Measurements from ENCODE around the gene CDC6.

CDC6 gene

DNA sequence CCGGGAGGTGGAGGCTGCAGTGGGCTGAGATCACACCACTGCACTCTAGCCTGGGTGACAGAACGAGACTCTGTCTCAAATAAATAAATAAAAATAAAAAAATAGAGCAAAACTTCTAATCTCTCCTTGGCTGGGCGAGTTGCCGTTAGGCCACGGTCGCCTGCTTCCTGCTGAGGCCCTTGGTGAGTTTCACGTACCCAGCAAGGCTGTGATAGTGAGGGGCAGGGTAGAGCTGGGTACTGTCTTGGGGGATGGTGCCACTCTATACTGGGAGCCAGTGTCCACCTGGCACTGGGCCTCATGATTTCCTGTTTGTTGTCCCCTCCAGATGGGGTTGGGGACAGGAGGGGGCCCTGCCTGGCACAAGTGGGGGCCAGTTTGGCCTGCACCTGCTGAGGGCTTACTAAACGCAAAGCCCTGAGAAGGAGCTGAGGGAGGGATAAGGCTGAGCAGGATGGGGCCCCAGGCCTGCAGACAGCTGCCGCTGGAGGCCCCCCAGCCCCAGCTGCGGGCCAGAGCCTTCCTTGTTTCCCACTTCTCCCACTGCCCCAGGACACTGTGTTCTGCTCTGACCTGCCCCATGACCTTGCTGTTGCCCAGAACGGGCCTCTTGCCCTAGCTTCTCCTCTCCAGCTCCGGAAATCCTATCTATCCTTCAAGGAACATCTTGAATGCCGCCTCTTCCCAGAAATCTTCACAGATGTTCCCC is 51.4 kb downstream of the CDC6 start:
- H3K4me3 Mint-ChIP-seq = peak overlapping the region; percentile 95
- H3K27me3 Mint-ChIP-seq (ENCODE audit: low read depth, poor library complexity) = peaks cover 3% of the 10 kb centered on the region
- H3K4me1 Mint-ChIP-seq = peaks cover 77% of the 10 kb centered on the region
- no peak for DNase-seq
- TF ChIP-seq, protein P1, sequence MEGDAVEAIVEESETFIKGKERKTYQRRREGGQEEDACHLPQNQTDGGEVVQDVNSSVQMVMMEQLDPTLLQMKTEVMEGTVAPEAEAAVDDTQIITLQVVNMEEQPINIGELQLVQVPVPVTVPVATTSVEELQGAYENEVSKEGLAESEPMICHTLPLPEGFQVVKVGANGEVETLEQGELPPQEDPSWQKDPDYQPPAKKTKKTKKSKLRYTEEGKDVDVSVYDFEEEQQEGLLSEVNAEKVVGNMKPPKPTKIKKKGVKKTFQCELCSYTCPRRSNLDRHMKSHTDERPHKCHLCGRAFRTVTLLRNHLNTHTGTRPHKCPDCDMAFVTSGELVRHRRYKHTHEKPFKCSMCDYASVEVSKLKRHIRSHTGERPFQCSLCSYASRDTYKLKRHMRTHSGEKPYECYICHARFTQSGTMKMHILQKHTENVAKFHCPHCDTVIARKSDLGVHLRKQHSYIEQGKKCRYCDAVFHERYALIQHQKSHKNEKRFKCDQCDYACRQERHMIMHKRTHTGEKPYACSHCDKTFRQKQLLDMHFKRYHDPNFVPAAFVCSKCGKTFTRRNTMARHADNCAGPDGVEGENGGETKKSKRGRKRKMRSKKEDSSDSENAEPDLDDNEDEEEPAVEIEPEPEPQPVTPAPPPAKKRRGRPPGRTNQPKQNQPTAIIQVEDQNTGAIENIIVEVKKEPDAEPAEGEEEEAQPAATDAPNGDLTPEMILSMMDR (IDR thresholded peaks at IDR 0.05) = no peak
- no peaks in the 10 kb centered on the region for H3K36me3 Mint-ChIP-seq (ENCODE audit: low read depth)
- no peaks in the 10 kb centered on the region for H3K9me3 Mint-ChIP-seq
- peak overlapping the region; percentile 84 for H3K27ac Mint-ChIP-seq

DNA sequence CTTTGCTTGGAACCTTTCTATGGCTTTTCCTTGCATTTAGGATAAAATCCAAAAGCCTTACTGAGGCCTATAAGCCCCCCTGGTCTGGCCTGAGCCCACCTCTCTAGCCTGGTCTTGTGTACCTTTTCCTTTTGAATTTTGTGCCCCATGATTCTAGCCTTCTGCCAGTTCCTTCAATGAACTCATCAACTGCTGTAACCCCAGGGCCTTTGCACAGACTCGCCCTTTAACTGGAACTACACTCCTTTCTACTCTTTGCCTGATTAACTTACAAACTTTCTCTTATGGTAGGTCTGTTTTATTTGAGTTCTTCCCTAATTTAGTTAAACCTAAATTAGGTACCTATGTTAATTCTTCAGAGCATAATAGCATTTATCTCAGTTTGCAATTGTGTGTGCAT is 52.6 kb downstream of the CDC6 start:
- TF ChIP-seq, protein P1 (IDR thresholded peaks at IDR 0.05) = no peak
- no peaks in the 10 kb centered on the region for H3K9me3 Mint-ChIP-seq
- H3K27ac Mint-ChIP-seq = peak overlapping the region; percentile 25
- H3K4me3 Mint-ChIP-seq = peak overlapping the region; percentile 95
- no peaks in the 10 kb centered on the region for H3K36me3 Mint-ChIP-seq (ENCODE audit: low read depth)
- H3K4me1 Mint-ChIP-seq = peaks cover 73% of the 10 kb centered on the region
- peaks cover 3% of the 10 kb centered on the region for H3K27me3 Mint-ChIP-seq (ENCODE audit: low read depth, poor library complexity)
- DNase-seq = no peak

DNA sequence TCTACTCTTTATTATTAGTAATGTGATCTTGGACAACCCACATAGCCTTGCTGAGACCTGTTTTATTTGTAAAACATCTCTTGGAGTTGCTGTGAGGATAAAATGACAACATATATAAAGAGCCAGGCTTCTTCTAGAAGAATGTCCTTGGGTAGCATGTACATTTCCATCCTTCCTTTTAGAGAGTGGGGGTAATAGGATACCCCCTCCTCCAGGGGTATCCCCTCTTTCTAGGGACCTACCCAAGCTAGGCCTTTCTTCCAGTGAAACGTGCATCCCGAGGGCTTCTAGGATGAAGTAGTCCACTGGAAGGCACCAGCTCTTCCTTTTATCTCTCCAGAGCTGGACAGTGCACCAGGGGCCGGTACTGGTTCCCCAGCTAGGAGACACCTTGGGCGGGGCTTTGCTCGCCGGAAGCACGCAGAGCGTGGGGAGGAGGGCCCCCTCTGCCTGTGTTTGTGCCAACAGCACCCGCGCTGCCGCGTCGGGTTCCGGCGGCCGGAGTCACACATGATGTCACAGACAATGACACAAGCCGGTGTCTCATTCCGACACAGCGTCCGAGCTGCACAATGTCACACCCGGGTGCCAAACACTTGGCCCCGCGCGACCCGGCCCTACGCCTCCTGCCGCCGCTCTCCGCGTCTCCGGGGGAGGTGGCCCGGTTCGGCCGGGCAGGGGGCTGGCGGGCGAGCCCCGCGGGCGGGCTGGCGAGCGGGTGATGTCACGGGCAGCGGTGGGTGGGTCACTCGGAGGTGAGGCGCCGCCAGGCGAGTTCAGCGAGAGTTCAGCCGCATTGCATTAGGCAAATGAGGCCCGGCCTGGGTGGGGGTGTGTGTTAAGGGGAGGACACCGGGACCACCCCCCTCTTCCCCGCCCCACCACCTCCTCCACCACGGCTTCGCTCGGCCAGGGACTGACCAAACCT is 53.5 kb downstream of the CDC6 start:
- TF ChIP-seq, protein P1 (IDR thresholded peaks at IDR 0.05) = no peak
- Mint-ChIP-seq H3K27ac (peak overlapping the region; percentile 99), H3K4me3 (peak overlapping the region; percentile 95), H3K27me3 (ENCODE audit: low read depth, poor library complexity) (peaks cover 3% of the 10 kb centered on the region), H3K9me3 (no peaks in the 10 kb centered on the region), H3K4me1 (peaks cover 72% of the 10 kb centered on the region), H3K36me3 (ENCODE audit: low read depth) (no peaks in the 10 kb centered on the region)
- DNase-seq = peak; percentile 90

- H3K9me3 Mint-ChIP-seq = no peaks in the 10 kb centered on the region
- peak; percentile 91 for DNase-seq
- H3K4me1 Mint-ChIP-seq = peaks cover 75% of the 10 kb centered on the region
- TF ChIP-seq, protein P1 (IDR thresholded peaks at IDR 0.05) = no peak
- peaks cover 3% of the 10 kb centered on the region for H3K27me3 Mint-ChIP-seq (ENCODE audit: low read depth, poor library complexity)
- peak overlapping the region; percentile 85 for H3K27ac Mint-ChIP-seq
- H3K36me3 Mint-ChIP-seq (ENCODE audit: low read depth) = no peaks in the 10 kb centered on the region
- H3K4me3 Mint-ChIP-seq = peak overlapping the region; percentile 95
Observed at GRCh38 chr17:40341808-40342503, 54.3 kb downstream of the CDC6 start.

DNA sequence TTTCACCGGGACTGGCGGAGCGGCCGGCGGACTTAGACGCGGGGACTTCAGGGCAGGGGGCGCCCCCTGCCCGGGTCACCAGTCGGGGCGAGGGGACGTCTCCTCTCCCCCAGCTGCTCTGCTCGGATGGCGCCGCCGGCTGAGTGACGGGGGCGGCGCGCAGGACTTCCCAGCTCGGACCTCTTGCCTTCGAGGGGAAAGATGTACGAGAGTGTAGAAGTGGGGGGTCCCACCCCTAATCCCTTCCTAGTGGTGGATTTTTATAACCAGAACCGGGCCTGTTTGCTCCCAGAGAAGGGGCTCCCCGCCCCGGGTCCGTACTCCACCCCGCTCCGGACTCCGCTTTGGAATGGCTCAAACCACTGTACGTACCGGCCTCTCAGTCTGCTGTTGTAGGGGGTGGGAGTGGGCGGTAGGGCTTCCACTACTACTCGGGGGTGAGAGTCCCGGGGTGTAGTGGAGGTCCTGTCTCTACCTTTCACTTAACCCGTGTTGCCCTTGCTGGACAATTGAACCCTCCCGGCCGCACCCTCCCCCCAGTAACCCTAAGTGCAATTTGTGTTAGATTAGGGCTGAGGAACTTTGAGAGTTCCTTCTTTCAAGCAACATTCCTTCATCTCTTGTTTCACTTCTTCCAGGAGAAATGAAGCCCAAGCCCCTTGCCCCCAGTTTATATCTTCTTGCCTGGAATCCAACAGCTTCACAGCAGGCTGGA is 55.0 kb downstream of the CDC6 start:
- Mint-ChIP-seq H3K4me1 (peaks cover 75% of the 10 kb centered on the region), H3K9me3 (no peaks in the 10 kb centered on the region), H3K27me3 (ENCODE audit: low read depth, poor library complexity) (peaks cover 3% of the 10 kb centered on the region), H3K4me3 (peak overlapping the region; percentile 95), H3K36me3 (ENCODE audit: low read depth) (no peaks in the 10 kb centered on the region), H3K27ac (peak overlapping the region; percentile 95)
- no peak for DNase-seq
- TF ChIP-seq, protein P1 (IDR thresholded peaks at IDR 0.05) = no peak
